Skin of body (tissue), 2 donors: Measurements from ENCODE around the gene FAM181B. TPM values are rescaled to one million over a fixed set of nuclear protein-coding genes. Genes with fewer than 3 reads are reported as not detected.

Experiments
- DNase-seq: peaks from one replicate; lab custom pipeline; 2025; lab: John Stamatoyannopoulos, UW
- total RNA-seq: library from RNA; depleted of rRNA; stranded (reverse); fragments of >200 nt; gene quantifications from one replicate; pipeline ENCODE4 v1.2.3, GENCODE V29; 2014

FAM181B gene
- 0.49 TPM for total RNA-seq

GRCh38 chr11:82733444-82734119 lies at the start of gene FAM181B:
Gene FAM181B, minus strand, starts transcription at chr11:82733864. Its CDS starts 135 bp downstream, at chr11:82733729.
- DNase-seq, result no peak

GRCh38 chr11:82782825-82783374 lies 49.2 kb upstream of the FAM181B start:
- DNase-seq, result no peak

GRCh38 chr11:82778776-82779175 lies 45.1 kb upstream of the FAM181B start:
- DNase-seq, result no peak

- no peak for DNase-seq
Observed at GRCh38 chr11:82776377-82776776, 42.7 kb upstream of the FAM181B start.

GRCh38 chr11:82775736-82776346 lies 42.2 kb upstream of the FAM181B start:
- no peak for DNase-seq

GRCh38 chr11:82775218-82775617 lies 41.6 kb upstream of the FAM181B start:
- no peak for DNase-seq

GRCh38 chr11:82771781-82772180 lies 38.1 kb upstream of the FAM181B start:
- no peak for DNase-seq

- DNase-seq, result no peak
Observed at GRCh38 chr11:82767123-82767522, 33.5 kb upstream of the FAM181B start.

- no peak for DNase-seq
Observed at GRCh38 chr11:82765466-82766034, 31.9 kb upstream of the FAM181B start.

GRCh38 chr11:82763167-82763566 lies 29.5 kb upstream of the FAM181B start:
- no peak for DNase-seq

- DNase-seq, result no peak
Observed at GRCh38 chr11:82759649-82760048, 26.0 kb upstream of the FAM181B start.

GRCh38 chr11:82757660-82758357 lies 24.1 kb upstream of the FAM181B start:
- no peak for DNase-seq

- DNase-seq, result no peak
Observed at GRCh38 chr11:82756765-82757639, 23.3 kb upstream of the FAM181B start.

GRCh38 chr11:82754410-82754809 lies 20.7 kb upstream of the FAM181B start:
- no peak for DNase-seq

GRCh38 chr11:82753921-82754320 lies 20.3 kb upstream of the FAM181B start:
- DNase-seq, result no peak

- no peak for DNase-seq
Observed at GRCh38 chr11:82752801-82753200, 19.1 kb upstream of the FAM181B start.

GRCh38 chr11:82750643-82751139 lies 17.0 kb upstream of the FAM181B start:
- no peak for DNase-seq

GRCh38 chr11:82747471-82747870 lies 13.8 kb upstream of the FAM181B start:
- DNase-seq, result no peak

- no peak for DNase-seq
Observed at GRCh38 chr11:82738091-82738490, 4.4 kb upstream of the FAM181B start.

- no peak for DNase-seq
Observed at GRCh38 chr11:82734120-82734479, 436 bp upstream of the FAM181B start.
